NCI-H2227 treated with DMSO at 0.1 percent for 48 hours (cell line): Measurements from ENCODE around the gene SLC13A2.
"Not testable (repeated sequence)": the region's sequence is repeated elsewhere in the genome, so short reads cannot be mapped to it uniquely, and the experiment has no call there.

Experiments used
- DNase-seq: peaks from one replicate; lab custom pipeline; 2025; lab: John Stamatoyannopoulos, UW

Gene SLC13A2

GRCh38 chr17:28473542-28473941 lies at the start of gene SLC13A2:
Gene SLC13A2, plus strand, starts transcription at chr17:28473644. Its CDS starts 69 bp downstream, at chr17:28473713.
- DNase-seq, result no peak

- DNase-seq, result no peak
Observed at GRCh38 chr17:28425206-28425605, 48.2 kb upstream of the SLC13A2 start.

GRCh38 chr17:28426081-28426519 lies 47.3 kb upstream of the SLC13A2 start:
- DNase-seq, result no peak

GRCh38 chr17:28427371-28427770 lies 46.1 kb upstream of the SLC13A2 start:
- DNase-seq, result peak; percentile 29

- not testable (repeated sequence) for DNase-seq
Observed at GRCh38 chr17:28427982-28428381, 45.5 kb upstream of the SLC13A2 start.

- DNase-seq, result no peak
Observed at GRCh38 chr17:28433721-28434120, 39.7 kb upstream of the SLC13A2 start.

GRCh38 chr17:28434326-28434725 lies 39.1 kb upstream of the SLC13A2 start:
- not testable (repeated sequence) for DNase-seq

- DNase-seq, result no peak
Observed at GRCh38 chr17:28443901-28444638, 29.4 kb upstream of the SLC13A2 start.

GRCh38 chr17:28446716-28447395 lies 26.6 kb upstream of the SLC13A2 start:
- no peak for DNase-seq

- DNase-seq, result no peak
Observed at GRCh38 chr17:28447396-28447760, 26.1 kb upstream of the SLC13A2 start.

GRCh38 chr17:28449859-28450258 lies 23.6 kb upstream of the SLC13A2 start:
- DNase-seq, result no peak

GRCh38 chr17:28457890-28458289 lies 15.6 kb upstream of the SLC13A2 start:
- DNase-seq, result no peak

GRCh38 chr17:28458881-28459280 lies 14.6 kb upstream of the SLC13A2 start:
- DNase-seq, result not testable (repeated sequence)

- DNase-seq, result no peak
Observed at GRCh38 chr17:28460901-28461300, 12.5 kb upstream of the SLC13A2 start.

- no peak for DNase-seq
Observed at GRCh38 chr17:28466001-28466400, 7.4 kb upstream of the SLC13A2 start.

- no peak for DNase-seq
Observed at GRCh38 chr17:28466521-28467048, 6.9 kb upstream of the SLC13A2 start.

- no peak for DNase-seq
Observed at GRCh38 chr17:28467456-28468025, 5.9 kb upstream of the SLC13A2 start.

- not testable (repeated sequence) for DNase-seq
Observed at GRCh38 chr17:28468033-28468735, 5.3 kb upstream of the SLC13A2 start.

GRCh38 chr17:28468781-28469180 lies 4.7 kb upstream of the SLC13A2 start:
- no peak for DNase-seq

GRCh38 chr17:28469376-28469775 lies 4.1 kb upstream of the SLC13A2 start:
- no peak for DNase-seq

- DNase-seq, result no peak
Observed at GRCh38 chr17:28470266-28470913, 3.1 kb upstream of the SLC13A2 start.

GRCh38 chr17:28470914-28471366 lies 2.5 kb upstream of the SLC13A2 start:
- no peak for DNase-seq
